HG03571 (cell line): ENCODE data around the gene ZIC5.

Experiments
- ATAC-seq: cut with Tn5 transposase; IDR thresholded peaks from one replicate; pipeline ENCODE4 v1.9.1; 2021; ENCODE audit not compliant: unreplicated experiment

The ZIC5 gene

DNA sequence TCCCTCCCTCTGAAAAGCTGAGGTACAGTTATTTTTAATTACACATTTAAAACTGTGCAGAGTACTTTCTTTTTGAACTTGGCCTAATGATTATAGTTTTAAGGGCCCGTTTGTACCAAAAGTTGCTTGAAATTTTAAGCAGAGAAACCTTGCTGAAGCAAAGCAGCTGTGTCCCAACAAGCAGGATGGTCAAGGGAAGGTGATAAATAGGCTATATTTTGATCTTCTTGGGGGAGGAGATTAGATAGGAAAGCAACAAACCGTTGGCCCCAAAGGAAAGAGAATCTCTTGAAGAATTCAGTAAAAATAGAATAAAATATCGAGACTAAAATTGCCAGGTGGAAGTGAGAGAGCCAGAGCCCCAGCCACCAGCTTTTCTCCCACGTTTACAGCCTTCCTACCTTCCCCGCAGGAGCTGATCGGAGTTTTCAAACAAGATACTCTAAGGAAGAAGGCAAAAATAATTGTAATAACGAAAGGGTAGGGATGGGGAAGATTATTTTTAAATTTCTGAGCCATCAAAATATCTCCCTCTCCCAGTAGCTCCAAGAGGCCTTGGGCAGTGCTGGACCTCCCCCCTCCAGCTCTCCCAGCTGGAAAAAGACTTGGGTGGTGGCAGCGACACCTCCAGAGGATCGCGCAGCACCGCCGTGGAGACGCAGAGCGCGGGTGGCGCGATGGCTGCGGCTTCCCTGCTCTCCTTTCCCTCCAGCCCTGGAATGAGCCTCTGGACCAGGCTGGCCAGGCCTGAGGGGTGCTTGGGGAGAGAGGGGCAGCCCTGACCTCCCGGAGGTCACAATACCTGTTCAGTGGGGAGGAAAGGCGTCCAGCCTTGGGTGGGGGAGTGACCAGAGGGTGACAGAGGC, 15.8 kb upstream of the ZIC5 start:
- no peak for ATAC-seq

DNA sequence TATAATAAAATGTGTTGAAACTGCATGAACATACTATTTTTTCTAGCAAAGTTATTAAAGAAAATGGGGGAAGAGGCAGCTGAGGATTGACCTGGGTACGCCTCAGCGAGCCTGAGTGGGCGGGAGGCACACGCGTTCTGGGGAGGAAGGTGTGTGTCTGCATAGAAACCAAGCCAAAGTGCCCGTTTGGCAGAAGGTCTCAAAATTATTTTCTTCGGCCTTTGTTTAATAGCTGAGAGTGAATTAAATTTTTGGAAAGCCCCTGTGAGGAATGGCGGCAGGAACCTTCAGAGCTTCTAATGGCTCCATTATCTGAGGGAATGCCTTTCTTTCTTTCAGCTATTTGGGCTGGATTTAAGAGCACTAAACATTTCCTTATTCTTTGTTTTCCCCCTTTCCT, 15.2 kb upstream of the ZIC5 start:
- ATAC-seq, result no peak

DNA sequence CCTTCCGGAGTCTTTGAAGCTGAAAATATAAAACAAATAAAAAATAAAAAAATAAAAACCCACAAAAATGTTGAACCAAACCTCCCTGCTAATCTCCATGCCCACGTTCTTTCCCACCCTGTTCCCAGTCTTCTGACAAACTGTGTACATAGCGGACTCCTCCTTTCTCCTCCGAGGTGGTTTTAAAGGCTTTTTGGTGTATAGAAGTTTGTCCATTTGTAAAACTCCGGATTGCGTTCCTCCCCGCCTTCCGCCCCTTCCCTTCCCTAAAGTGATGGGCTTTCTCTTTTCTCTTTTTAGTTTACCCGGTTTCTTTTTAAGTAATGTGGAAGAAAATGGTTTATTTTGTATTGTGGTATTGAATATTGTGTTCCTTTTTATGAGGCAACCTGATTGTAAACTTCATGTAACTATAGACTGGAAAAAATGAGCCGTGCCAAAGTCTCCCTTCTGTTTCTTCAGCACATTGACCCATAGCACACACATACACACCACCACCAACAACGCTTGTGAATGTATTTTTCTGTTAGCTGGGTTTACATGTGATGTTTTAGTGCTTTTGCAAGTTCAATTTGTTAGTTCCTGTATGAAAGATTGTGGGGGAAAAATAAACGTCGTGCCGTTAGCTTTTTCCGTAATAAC, 14.4 kb upstream of the ZIC5 start:
- ATAC-seq, result no peak

DNA sequence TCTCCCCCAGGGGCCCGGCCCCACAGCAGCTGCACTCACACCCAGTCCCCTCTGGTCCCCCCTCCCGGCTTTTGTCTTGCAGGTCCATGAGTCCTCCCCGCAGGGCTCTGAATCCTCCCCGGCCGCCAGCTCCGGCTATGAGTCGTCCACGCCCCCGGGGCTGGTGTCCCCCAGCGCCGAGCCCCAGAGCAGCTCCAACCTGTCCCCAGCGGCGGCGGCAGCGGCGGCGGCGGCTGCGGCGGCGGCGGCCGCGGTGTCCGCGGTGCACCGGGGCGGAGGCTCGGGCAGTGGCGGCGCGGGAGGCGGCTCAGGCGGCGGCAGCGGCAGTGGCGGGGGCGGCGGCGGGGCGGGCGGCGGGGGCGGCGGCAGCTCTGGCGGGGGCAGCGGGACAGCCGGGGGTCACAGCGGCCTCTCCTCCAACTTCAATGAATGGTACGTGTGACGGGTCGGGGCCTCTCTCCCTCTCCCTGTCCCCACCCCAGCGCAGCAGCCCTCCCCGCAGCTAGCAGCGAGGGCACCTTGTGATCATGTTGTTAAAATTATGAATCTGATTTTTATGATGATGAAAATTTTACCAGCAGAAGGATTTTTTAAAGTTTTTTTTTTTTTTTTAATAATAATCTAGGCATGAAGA, 13.8 kb upstream of the ZIC5 start:
- ATAC-seq, result no peak

DNA sequence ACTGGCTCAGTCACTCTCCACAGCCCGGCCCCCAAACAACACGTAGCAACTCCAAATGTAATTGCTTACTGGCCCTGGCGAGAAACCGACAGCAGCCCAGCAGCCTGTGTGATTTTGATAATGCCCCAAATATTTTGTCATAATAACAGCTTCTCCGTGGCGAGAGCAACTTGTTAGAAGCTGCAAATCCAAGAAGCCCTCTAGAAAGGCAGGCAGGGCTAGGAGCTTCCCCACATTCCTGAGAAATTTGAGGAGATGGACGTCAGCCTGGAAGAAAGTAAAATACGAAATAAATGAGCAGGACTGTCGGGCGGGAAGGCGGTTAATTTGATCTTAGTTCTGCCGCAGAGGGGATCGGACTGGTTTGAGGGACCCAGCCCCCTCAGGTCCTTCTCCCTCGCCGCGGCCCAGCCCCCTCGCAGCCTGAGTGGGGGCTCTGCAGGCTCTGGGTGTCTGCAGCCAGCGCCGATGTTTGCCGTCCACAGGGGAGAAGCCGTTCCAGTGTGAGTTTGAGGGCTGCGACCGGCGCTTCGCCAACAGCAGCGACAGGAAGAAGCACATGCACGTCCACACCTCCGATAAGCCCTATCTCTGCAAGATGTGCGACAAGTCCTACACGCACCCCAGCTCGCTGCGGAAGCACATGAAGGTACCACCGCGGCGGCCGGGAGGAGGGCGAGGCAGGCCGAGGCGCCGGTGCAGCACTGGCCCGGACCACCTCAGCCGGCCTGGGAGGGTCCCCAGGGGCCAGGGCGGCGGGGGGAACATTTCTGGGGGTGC, 13.1 kb upstream of the ZIC5 start:
- ATAC-seq, result no peak

DNA sequence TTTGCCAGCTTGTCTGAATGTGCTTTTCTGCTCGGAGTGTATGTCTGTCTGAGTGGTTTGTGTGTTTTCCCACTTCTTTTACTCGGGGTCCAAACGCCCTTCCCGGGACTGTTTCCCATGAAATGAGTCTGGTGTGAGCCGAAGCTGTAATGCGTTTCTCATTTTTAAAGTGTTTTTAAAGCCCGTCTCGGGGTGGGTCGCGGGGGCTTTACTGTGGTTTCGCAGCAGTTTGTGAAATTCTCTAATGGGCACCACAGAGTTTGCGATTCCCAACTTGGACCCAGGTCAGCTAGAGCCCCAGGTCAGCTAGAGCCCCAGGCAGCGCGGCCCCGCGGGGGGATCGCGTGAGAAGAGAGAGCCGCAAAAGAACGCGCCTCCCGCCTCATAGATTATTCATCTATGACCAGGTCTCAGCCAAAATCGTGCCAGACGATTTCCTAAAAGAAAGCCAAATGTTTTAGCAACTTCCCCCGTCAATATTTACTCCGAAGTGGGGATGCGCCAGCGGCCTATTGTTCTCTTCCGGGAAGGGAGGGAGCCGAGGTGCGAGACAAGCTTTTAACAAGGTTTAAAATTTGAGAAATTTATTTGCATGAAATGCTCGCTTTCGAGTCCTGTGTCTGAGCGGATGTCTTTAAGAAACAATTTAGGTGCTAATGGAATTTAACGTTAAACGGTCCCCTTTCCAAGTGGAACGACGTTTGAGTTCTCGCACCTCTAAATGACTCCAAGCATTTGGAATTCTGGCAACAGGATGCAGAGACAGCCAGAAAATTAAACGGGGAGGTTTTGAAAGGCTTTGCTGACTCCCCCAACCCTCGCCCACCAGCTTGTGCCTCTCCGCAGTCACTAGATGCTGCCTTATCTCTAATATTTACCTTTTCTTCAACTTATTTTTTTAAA, 12.2 kb upstream of the ZIC5 start:
- ATAC-seq, result no peak

DNA sequence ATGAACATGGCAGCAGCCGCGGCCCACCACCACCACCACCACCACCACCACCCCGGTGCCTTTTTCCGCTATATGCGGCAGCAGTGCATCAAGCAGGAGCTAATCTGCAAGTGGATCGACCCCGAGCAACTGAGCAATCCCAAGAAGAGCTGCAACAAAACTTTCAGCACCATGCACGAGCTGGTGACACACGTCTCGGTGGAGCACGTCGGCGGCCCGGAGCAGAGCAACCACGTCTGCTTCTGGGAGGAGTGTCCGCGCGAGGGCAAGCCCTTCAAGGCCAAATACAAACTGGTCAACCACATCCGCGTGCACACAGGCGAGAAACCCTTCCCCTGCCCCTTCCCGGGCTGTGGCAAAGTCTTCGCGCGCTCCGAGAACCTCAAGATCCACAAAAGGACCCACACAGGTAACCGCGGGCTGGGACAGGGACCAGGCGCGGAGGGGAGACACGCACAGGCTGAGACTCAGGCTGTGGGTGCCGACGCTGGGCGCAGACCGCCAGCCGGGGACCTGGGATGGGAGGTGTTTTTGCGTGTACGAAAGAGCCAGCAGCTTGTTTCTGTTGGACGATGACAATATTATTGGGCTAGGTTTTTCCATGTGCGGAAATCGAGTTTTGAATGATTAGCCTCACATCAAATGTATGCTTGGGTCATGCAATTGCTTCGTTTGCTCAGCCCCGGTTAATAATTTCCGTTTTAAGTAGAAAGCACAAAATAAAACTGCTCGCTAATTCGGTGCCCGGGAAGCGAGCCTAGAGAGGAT, 11.3 kb upstream of the ZIC5 start:
- no peak for ATAC-seq

DNA sequence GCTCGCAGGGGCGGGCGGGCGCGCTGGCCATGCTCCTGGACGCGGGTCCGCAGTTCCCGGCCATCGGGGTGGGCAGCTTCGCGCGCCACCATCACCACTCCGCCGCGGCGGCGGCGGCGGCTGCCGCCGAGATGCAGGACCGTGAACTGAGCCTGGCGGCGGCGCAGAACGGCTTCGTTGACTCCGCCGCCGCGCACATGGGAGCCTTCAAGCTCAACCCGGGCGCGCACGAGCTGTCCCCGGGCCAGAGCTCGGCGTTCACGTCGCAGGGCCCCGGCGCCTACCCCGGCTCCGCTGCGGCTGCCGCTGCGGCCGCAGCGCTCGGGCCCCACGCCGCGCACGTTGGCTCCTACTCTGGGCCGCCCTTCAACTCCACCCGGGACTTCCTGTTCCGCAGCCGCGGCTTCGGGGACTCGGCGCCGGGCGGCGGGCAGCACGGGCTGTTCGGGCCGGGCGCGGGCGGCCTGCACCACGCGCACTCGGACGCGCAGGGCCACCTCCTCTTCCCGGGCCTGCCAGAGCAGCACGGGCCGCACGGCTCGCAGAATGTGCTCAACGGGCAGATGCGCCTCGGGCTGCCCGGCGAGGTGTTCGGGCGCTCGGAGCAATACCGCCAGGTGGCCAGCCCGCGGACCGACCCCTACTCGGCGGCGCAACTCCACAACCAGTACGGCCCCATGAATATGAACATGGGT, 10.6 kb upstream of the ZIC5 start:
- ATAC-seq, result no peak

DNA sequence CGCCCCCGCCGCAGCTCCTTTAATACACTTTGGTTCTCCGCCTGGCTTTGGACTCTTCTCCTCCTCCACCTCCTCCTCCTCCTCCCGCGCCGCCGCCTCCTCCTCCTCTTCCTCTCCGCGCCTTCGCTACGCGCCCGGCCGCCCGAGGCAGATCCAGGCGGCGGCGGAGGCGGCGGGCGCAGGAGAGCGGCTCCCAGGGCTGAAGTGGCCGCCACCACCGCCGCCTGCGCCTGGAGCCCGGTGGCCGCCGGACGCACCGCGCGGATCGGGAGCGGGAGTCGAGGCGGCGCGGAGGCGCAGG, 10.1 kb upstream of the ZIC5 start, which contains the start of gene ZIC2:
Gene ZIC2 (plus strand): TSS at position 50 of the 301 bp plus-strand sequence. CDS start 281 bp downstream, outside the sequence.
- no peak for ATAC-seq

DNA sequence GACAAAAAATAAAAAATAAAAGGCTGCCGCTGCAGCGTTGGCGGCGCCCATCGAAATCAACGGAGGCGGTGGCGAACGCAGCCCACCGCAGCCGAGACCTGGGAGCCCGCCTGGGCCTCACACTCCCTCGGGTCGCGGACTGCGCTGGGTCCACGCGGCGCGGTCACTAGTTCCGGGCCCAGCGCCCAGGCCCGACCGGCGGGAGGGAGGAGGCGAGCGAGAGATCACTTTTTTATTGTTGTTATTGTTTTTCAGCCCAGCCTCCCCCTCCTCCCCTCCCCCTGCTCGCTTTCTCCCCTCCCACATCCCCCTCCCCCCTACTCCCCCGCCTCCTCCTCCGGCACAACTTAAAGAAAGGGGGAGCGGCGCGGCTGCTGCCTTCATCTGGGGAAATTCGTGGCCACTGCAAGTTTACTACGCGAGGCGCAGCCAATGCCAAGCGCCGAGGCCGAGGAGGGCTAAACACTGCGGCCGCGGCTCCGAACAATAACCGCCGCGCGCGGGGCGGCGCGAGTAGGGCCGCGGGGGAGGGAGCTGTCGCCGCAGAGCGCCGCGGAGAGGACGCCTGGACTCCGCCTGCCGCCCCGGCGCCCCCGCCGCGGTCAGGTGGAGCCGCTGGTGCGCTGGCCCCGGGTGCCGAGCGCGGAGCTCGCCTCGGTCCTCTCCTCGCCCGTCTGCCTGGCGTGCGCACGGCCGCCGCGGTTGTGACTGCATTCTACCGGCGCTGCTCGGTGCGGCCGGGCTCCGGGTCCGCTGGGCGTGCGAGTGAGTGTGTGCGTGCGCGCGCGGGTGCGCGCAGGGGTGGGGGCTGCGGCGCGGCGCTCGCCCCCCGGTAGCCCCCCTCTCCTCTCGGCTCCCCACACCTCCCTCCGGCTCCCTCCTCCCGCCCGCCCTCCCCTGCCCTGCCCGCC, 9.5 kb upstream of the ZIC5 start:
- no peak for ATAC-seq

DNA sequence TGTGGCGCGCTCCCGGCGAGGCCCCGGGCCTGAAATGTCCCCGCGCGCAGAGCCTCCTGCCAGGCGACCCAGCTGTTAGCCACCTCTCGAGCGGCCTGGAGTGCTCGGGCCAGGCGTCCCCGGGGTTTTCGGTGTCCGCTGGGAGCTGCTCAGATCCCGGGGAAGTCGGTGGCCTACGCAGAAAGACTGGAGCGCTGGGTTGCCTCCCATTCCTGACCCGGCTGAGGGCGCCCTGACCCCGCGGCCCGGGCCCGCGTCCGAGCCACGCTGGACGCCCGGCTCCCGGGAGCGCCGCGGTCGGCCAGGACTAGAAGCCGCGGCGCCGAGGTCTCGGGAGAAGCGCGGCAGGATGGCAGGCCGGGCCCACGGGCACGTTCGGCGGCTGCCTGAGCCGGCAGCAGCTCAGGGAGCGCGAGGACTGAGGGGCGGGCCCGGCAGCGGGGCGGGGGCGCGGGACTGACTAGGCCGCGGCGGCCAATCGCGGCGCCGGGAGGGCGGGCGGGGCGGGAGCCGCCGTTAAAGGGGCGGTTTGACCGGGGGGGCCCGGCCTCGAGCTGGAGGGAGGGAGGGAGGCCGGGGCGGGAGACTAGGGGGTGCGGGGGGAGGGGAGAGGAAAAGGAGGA, 8.7 kb upstream of the ZIC5 start:
- ATAC-seq, result no peak

DNA sequence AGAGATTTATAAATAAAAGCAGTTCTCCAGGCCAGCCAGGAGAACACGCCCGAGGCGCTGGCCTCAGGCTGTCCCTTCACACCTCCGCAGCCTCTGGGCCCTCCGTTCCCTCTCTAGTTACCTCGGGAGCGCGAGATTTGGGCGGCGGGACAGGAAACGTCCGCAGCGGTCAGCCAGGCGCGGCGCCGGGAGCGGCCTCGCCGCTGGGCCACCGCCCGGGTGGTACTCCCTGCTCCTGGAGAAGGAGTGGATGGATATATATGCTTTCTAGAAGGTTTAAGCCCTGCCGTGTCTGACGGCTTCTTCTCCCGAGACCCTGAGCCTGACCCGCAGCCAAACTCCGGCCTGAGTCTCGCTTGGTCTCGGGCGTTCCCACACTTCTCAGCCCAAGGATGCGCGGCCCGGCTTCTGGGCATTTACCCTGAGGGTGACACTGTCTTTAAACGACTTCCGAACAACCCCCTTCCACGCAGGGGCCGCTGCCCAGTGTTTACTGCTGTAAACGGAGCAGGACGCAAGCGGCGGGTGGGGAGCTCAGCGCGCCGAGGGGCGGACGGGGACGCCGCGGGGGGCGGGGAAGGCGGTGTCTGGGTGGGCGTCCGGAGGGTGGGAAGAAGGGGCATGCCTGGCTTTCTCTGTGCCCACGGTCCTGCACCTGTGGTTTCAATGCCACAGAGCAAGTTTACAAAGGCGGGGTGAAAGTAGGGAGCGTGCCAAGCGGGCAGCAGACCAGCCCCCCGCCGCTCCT, 8.1 kb upstream of the ZIC5 start:
- no peak for ATAC-seq

DNA sequence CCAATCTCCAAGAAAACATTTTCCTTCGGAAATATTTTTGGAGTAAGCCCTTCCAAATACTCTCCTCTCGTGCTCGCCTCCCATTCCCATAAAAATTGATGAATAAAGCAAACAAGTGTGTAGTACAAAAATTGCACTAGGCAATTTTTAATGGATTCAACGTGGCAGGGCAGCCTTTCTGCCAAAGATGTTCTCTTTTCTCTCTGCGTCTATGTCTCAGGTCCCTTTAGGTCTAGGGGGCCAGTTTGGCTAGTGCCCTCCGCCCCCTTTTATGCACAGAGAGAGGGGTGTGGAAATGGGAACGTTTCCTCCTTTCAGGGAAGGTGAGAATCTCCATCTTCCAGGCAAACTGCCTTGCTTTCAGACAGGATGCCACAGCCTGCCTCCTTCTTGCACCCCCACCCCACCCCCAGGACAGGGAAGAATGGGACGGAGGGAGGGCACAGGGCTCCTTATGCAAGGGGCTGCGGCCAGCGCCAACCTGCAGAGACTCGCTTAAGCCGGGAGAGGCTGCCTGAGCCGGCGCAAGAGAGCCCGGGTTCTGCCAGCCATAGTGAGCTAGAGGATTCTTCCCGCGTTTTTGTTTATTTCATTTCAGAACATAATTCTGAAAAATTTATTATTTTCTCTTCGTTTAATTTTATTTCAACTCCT, 7.4 kb upstream of the ZIC5 start:
- ATAC-seq, result no peak

DNA sequence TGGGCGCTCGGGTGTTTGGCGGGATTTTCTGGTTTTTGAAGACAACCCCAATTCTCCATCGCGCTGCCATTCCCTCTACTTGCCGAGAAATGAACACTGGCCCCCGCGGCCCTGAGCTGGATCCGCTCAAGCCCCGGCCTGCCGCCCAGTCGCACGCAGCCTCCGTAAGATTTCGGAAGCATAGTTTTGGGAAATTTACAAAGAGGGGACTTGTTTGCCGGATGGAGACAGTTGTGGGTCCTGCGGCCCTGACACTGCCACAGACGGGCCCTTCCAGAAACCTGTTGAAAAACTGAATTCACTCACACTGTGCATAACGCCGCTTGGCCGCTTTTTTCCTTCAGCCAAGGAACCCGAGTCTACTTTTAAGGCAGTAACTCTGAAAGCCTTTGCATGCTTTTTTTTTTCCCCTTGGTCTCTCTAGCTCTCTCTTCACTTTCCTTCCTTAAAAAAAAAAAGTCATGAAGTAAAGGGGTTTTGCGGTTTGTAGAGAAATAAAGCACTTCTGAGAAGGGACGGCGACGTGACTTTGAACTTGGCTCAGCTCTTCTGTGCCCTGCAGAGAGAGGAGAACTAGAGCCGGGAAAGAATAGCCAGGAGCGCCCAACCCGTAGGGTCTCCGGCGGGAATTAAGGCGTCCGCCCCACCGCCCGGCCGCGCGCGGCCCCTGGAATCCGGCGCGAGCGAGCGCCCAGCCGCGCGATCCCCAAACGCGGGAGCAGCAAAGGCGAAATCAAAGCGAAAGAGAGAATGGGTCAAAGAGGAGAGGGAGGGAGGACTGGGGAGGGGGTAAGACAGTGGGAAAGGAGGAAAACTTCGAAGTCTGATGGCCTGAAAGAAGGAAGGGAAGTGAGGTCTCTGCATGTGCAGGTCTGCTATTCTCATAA, 6.6 kb upstream of the ZIC5 start:
- no peak for ATAC-seq

DNA sequence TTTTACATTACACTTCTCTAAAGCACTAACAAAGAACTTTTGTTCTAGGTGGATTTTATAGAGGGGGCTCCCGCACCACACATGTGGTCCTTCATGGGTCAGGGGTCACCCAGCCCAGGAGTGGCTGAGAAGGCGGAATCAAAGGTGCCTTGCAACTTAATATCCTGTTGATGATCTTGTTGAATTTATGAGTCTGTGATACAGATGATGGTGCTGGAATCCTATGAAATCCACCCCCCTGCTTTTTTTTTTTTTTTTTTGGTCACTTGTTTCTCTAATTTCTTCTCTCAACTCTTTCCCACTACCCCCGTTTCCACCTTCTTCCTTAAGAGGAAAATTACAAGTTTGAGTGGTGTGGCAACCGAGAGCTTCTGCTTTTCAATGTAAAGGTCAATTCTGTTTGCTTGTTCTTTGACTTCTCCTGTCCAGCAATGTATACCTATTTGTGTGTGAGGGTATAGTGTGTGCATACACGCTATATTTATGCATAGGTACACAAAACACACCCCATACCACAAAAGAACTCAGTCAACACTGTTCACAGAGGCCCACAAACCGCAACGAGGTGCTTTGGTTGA, 5.9 kb upstream of the ZIC5 start:
- ATAC-seq, result no peak
